H1 (cell line): ENCODE measurements around the gene MMP27. TPM values are rescaled to one million over a fixed set of nuclear protein-coding genes. Genes with fewer than 3 reads are reported as not detected.

Source experiments
- CTCF ChIA-PET: fragments of 300-600 bp; sonication (Branson Sonifier 250); formaldehyde crosslinking; loops from one replicate; lab custom pipeline; 2021; ENCODE audit not compliant: partially characterized antibody; lab: Charles Lee
- POLR2A ChIA-PET: fragments of 300-600 bp; sonication (Branson Sonifier 250); formaldehyde crosslinking; loops from one replicate; lab custom pipeline; 2021; ENCODE audit warnings: inconsistent platforms; ENCODE audit not compliant: partially characterized antibody; lab: Charles Lee
- DNase-seq, 2 experiments: peaks; one replicate each; pipeline versions ENCODE4 v3.0.0 to v3.0.0-alpha.2; 2010 to 2022; ENCODE audit warnings: low spot score in 2 of 2, low read depth in 1 of 2, mixed read lengths in 1 of 2
- FAIRE-seq: peaks from 2 replicates; lab custom pipeline; 2011; peaks lifted over from hg19 to GRCh38; lab: Jason Lieb, UNC
- H2AFZ ChIP-seq: 2 replicates; pipeline ENCODE4 v1.8.1; 2012; ENCODE audit warnings: low read length, inconsistent platforms
- H2AK5ac ChIP-seq: 2 replicates; pipeline ENCODE4 v1.6.1; 2013; ENCODE audit warnings: low read depth, low read length
- H2BK120ac ChIP-seq: replicated peaks from 2 replicates; pipeline ENCODE3; 2013; ENCODE audit warnings: low read depth, low read length, inconsistent platforms
- H2BK12ac ChIP-seq: 2 replicates; pipeline ENCODE4 v1.6.1; 2013; ENCODE audit warnings: low read depth, low read length
- H2BK15ac ChIP-seq: 2 replicates; pipeline ENCODE4 v1.6.1; 2013; ENCODE audit warnings: low read length
- H2BK20ac ChIP-seq: 2 replicates; pipeline ENCODE4 v1.6.1; 2013; ENCODE audit warnings: low read length
- H2BK5ac ChIP-seq: 2 replicates; pipeline ENCODE4 v1.6.1; 2013; ENCODE audit warnings: low read depth, low read length
- H3K14ac ChIP-seq: 2 replicates; pipeline ENCODE4 v1.6.1; 2013; ENCODE audit warnings: inconsistent platforms; ENCODE audit not compliant: insufficient read length
- H3K18ac ChIP-seq: 2 replicates; pipeline ENCODE4 v1.6.1; 2013; ENCODE audit warnings: low read length; ENCODE audit errors: extremely low read depth
- H3K23ac ChIP-seq: 2 replicates; pipeline ENCODE4 v1.6.1; 2013; ENCODE audit warnings: inconsistent platforms; ENCODE audit not compliant: insufficient read length
- H3K23me2 ChIP-seq: 2 replicates; pipeline ENCODE4 v1.6.1; 2013; ENCODE audit warnings: low read depth, low read length
- H3K27ac ChIP-seq: 2 replicates; pipeline ENCODE4 v1.6.1; 2011; ENCODE audit warnings: low read depth, low read length, inconsistent platforms
- H3K27me3 ChIP-seq, 4 experiments: replicated peaks in 1 of 4; 1 replicate in 1 of 4; 2 replicates in 3 of 4; pipeline versions ENCODE4 v1.6.1 to v1.8.1; 2011 to 2013; ENCODE audit warnings: low read length in 3 of 4, mild to moderate bottlenecking in 3 of 4, inconsistent platforms in 2 of 4, mixed read lengths in 2 of 4, moderate library complexity in 1 of 4; ENCODE audit not compliant: control insufficient read depth in 3 of 4, insufficient read depth in 3 of 4; ENCODE audit errors: extremely low read depth in 1 of 4
- H3K36me3 ChIP-seq, 4 experiments: 2 replicates each; pipeline versions ENCODE4 v1.6.1 to v1.8.1; 2011 to 2013; ENCODE audit warnings: mild to moderate bottlenecking in 4 of 4, low read length in 3 of 4, moderate library complexity in 2 of 4, control low read depth in 1 of 4, inconsistent platforms in 1 of 4; ENCODE audit not compliant: insufficient read depth in 4 of 4, control insufficient read depth in 2 of 4
- H3K4ac ChIP-seq: replicated peaks from 2 replicates; pipeline ENCODE3; 2013; ENCODE audit warnings: low read length, low read depth, mixed read lengths, inconsistent platforms; ENCODE audit not compliant: insufficient read length
- H3K4me1 ChIP-seq, 4 experiments: replicated peaks in 1 of 4; 1 replicate in 1 of 4; 2 replicates in 3 of 4; pipeline versions ENCODE4 v1.6.1 to v1.8.1; 2011 to 2013; ENCODE audit warnings: low read length in 3 of 4, inconsistent platforms in 2 of 4, mixed read lengths in 1 of 4; ENCODE audit not compliant: insufficient read depth in 4 of 4, control insufficient read depth in 3 of 4
- H3K4me2 ChIP-seq, 2 experiments: 2 replicates each; pipeline versions ENCODE4 v1.6.1 to v1.8.1; 2011 to 2013; ENCODE audit warnings: low read depth in 2 of 2, low read length in 2 of 2, control low read depth in 1 of 2, inconsistent platforms in 1 of 2, mild to moderate bottlenecking in 1 of 2; ENCODE audit not compliant: insufficient read depth in 1 of 2
- H3K4me3 ChIP-seq, 4 experiments: fragments of 200-600, 300-600 bp in 1 of 4; sonication (generic), shearing (Covaris generic), sonication (Bioruptor Twin) in 1 of 4; 2 replicates each; pipeline versions ENCODE4 v1.5.1 to v1.8.1; 2011 to 2016; ENCODE audit warnings: low read length in 4 of 4, low read depth in 3 of 4, control low read depth in 2 of 4, inconsistent platforms in 2 of 4, mild to moderate bottlenecking in 2 of 4, mixed read lengths in 1 of 4, moderate library complexity in 1 of 4; ENCODE audit not compliant: insufficient read depth in 2 of 4; ENCODE audit errors: extremely low read depth in 1 of 4
- H3K56ac ChIP-seq: replicated peaks from 2 replicates; pipeline ENCODE3; 2013; ENCODE audit warnings: low read depth, mild to moderate bottlenecking, mixed read lengths, low read length, inconsistent platforms; ENCODE audit not compliant: insufficient read length
- H3K79me1 ChIP-seq: 2 replicates; pipeline ENCODE4 v1.6.1; 2013; ENCODE audit warnings: low read depth, low read length, control low read depth
- H3K79me2 ChIP-seq, 2 experiments: 2 replicates each; pipeline versions ENCODE4 v1.6.1 to v1.8.1; 2012 to 2013; ENCODE audit warnings: low read length in 2 of 2, mild to moderate bottlenecking in 2 of 2, inconsistent platforms in 1 of 2; ENCODE audit not compliant: insufficient read depth in 2 of 2, control insufficient read depth in 1 of 2
- H3K9ac ChIP-seq, 4 experiments: replicated peaks in 1 of 4; 1 replicate in 1 of 4; 2 replicates in 3 of 4; pipeline versions ENCODE4 v1.6.1 to v1.8.1; 2011 to 2013; ENCODE audit warnings: low read depth in 3 of 4, low read length in 3 of 4, control low read depth in 2 of 4, mild to moderate bottlenecking in 2 of 4, moderate library complexity in 2 of 4, inconsistent platforms in 1 of 4; ENCODE audit errors: extremely low read depth in 1 of 4
- H3K9me3 ChIP-seq, 2 experiments: 2 replicates each; pipeline versions ENCODE4 v1.6.1 to v1.8.1; 2012 to 2013; ENCODE audit warnings: mild to moderate bottlenecking in 2 of 2, moderate library complexity in 2 of 2, control low read depth in 1 of 2, inconsistent platforms in 1 of 2, low read depth in 1 of 2, low read length in 1 of 2, mixed read lengths in 1 of 2; ENCODE audit not compliant: insufficient read depth in 2 of 2
- H4K20me1 ChIP-seq, 2 experiments: replicated peaks in 1 of 2; 2 replicates each; pipeline versions ENCODE3 to v1.8.1; 2011 to 2013; ENCODE audit warnings: inconsistent platforms in 2 of 2, low read length in 2 of 2, mild to moderate bottlenecking in 1 of 2; ENCODE audit not compliant: insufficient read depth in 2 of 2, control insufficient read depth in 1 of 2
- H4K5ac ChIP-seq: 2 replicates; pipeline ENCODE4 v1.6.1; 2013; ENCODE audit warnings: low read length, low read depth, mixed read lengths, inconsistent platforms; ENCODE audit not compliant: insufficient read length
- H4K8ac ChIP-seq: 2 replicates; pipeline ENCODE4 v1.8.0; 2013; ENCODE audit warnings: mild to moderate bottlenecking, moderate library complexity, low read length, inconsistent platforms; ENCODE audit not compliant: insufficient read depth; ENCODE audit errors: extremely low read depth
- H4K91ac ChIP-seq: replicated peaks from 2 replicates; pipeline ENCODE3; 2013; ENCODE audit warnings: low read length, mixed read lengths, inconsistent platforms; ENCODE audit not compliant: insufficient read length
- GTF2F1 ChIP-seq: IDR thresholded peaks from 2 replicates; pipeline ENCODE4 v1.6.1; 2012; ENCODE audit warnings: low read depth, low read length, improper control_type of control experiment, borderline replicate concordance
- NANOG ChIP-seq: IDR thresholded peaks from 2 replicates; pipeline ENCODE4 v1.6.1; 2011; ENCODE audit warnings: low read length, low read depth, mild to moderate bottlenecking, inconsistent platforms; ENCODE audit not compliant: insufficient read depth, poor library complexity, severe bottlenecking
- RBBP5 ChIP-seq: IDR thresholded peaks from 2 replicates; pipeline ENCODE4 v1.7.1; 2012; ENCODE audit warnings: low read depth, mild to moderate bottlenecking, inconsistent platforms, low read length, moderate library complexity, borderline replicate concordance
- RXRA ChIP-seq: IDR thresholded peaks from 2 replicates; pipeline ENCODE4 v1.6.1; 2011; ENCODE audit warnings: low read depth, mild to moderate bottlenecking, low read length, moderate library complexity; ENCODE audit not compliant: insufficient read depth
- SIN3A ChIP-seq, 2 experiments: IDR thresholded peaks in 1 of 2; conservative IDR thresholded peaks in 1 of 2; 2 replicates each; pipeline ENCODE4 v1.6.1; 2011 to 2012; ENCODE audit warnings: low read length in 2 of 2, improper control_type of control experiment in 1 of 2, low read depth in 1 of 2, mild to moderate bottlenecking in 1 of 2
- TAF7 ChIP-seq: optimal IDR thresholded peaks from 2 replicates; pipeline ENCODE3; 2011; ENCODE audit warnings: low read depth, mild to moderate bottlenecking, inconsistent platforms, low read length, moderate library complexity, borderline replicate concordance
- TBP ChIP-seq: IDR thresholded peaks from 2 replicates; pipeline ENCODE4 v1.6.1; 2011; ENCODE audit warnings: low read depth, low read length, improper control_type of control experiment
- TCF12 ChIP-seq: IDR thresholded peaks from 2 replicates; pipeline ENCODE4 v1.6.1; 2011; ENCODE audit warnings: low read depth, mild to moderate bottlenecking, low read length
- WGBS, 2 experiments: shearing (Covaris generic) in 1 of 2; methylation state at CpG; one replicate each; pipeline versions ENCODE4 v1.1.6 to v1.1.7; 2013 to 2015; ENCODE audit warnings: low lambda C conversion rate in 2 of 2, mixed read lengths in 2 of 2, inconsistent platforms in 1 of 2, low coverage in 1 of 2, missing lambda C conversion rate in 1 of 2; ENCODE audit not compliant: insufficient replicate concordance in 2 of 2, insufficient coverage in 1 of 2, insufficient read length in 1 of 2; ENCODE audit errors: extremely low coverage in 1 of 2, missing lambda C conversion rate in 1 of 2; 5-methylcytosine and 5-hydroxymethylcytosine counted together
- polyA plus RNA-seq, 7 experiments: library from polyadenylated mRNA; depleted of rRNA in 3 of 7; stranded (reverse) in 5 of 7; unstranded in 2 of 7; fragments of >200 nt in 5 of 7; fragments of 200-250 nt in 2 of 7; gene quantifications; 1 replicate in 5 of 7; 2 replicates in 1 of 7; 4 replicates in 1 of 7; pipeline versions ENCODE4 v1.2.1 to v1.2.3, GENCODE V29; 2011 to 2013; ENCODE audit warnings: missing spikeins in 2 of 7, mixed read lengths in 2 of 7
- total RNA-seq: library from RNA; stranded (reverse); fragmentation: NEBNext Ultra II Directional; extraction: Animal tissue kit (Norgen Biotek cat#: 25700); gene quantifications from 2 replicates; pipeline ENCODE4 v1.2.1, GENCODE V29; 2021

MMP27 gene
- total and polyA plus RNA-seq, 2 of the 8 experiments (the other 6 are each of a cell fraction or from before 2014, with no cell fraction given) = not detected

- no peak for FAIRE-seq
- no peaks in the 10 kb centered on the region for H3K36me3 ChIP-seq
- WGBS, 2 experiments = 95% methylated on average over 2 of the region's 2 CpGs; no CpG with 5 or more reads in 1 of the 2 experiments
- no peaks in the 10 kb centered on the region for H3K23me2 ChIP-seq
- H4K91ac ChIP-seq = no peak overlapping the region
- H4K8ac ChIP-seq = no peak overlapping the region
- H3K27me3 ChIP-seq = no peaks in the 10 kb centered on the region
- ChIA-PET CTCF (interaction anchor here (0.7 to 1.5 kb wide), 4 partner anchors 12 to 22 kb away, joined by 3 to 4 read pairs (median 3); no protein-coding TSS in a partner anchor), POLR2A (no interaction called here)
- no peaks in the 10 kb centered on the region for H4K20me1 ChIP-seq
- DNase-seq = no peak
- no peak overlapping the region for H2BK120ac ChIP-seq
- H3K27ac ChIP-seq = no peak overlapping the region
- 0 out of 4 replicates have a peak overlapping the region, but pooled peaks of 1 of the 2 experiments have one; percentile 38 for H3K4me2 ChIP-seq
- H3K9ac ChIP-seq = no peak overlapping the region
- H2BK12ac ChIP-seq = no peak overlapping the region
- H4K5ac ChIP-seq = no peak overlapping the region
- H3K14ac ChIP-seq = no peak overlapping the region
- no peak overlapping the region for H3K4me3 ChIP-seq
- no peak overlapping the region for H2AK5ac ChIP-seq
- H3K9me3 ChIP-seq = no peaks in the 10 kb centered on the region
- no peak overlapping the region for H3K18ac ChIP-seq
- no peak overlapping the region for H2AFZ ChIP-seq
- no peak overlapping the region for H2BK15ac ChIP-seq
- H3K79me2 ChIP-seq = no peaks in the 10 kb centered on the region
- H2BK20ac ChIP-seq = no peak overlapping the region
- TF ChIP-seq RBBP5 (no peak), SIN3A (conservative IDR thresholded peaks at IDR 0.05 in 1 of 2, IDR thresholded peaks at IDR 0.05 in 1 of 2; ENCODE audit: low read depth in 1 of 2, low read length in 2 of 2) (no peak), RXRA (no peak), TAF7 (no peak), TBP (no peak), NANOG (no peak), GTF2F1 (no peak), TCF12 (no peak)
- H3K79me1 ChIP-seq = no peaks in the 10 kb centered on the region
- no peak overlapping the region for H3K23ac ChIP-seq
- H3K4ac ChIP-seq = no peak overlapping the region
- H3K4me1 ChIP-seq = no peaks in the 10 kb centered on the region
- H2BK5ac ChIP-seq = no peak overlapping the region
- no peak overlapping the region for H3K56ac ChIP-seq
Measured at GRCh38 chr11:102685754-102686153, 19.8 kb downstream of the MMP27 start.
